Measurements from ENCODE around the gene ZNF592.

The ZNF592 gene

DNA sequence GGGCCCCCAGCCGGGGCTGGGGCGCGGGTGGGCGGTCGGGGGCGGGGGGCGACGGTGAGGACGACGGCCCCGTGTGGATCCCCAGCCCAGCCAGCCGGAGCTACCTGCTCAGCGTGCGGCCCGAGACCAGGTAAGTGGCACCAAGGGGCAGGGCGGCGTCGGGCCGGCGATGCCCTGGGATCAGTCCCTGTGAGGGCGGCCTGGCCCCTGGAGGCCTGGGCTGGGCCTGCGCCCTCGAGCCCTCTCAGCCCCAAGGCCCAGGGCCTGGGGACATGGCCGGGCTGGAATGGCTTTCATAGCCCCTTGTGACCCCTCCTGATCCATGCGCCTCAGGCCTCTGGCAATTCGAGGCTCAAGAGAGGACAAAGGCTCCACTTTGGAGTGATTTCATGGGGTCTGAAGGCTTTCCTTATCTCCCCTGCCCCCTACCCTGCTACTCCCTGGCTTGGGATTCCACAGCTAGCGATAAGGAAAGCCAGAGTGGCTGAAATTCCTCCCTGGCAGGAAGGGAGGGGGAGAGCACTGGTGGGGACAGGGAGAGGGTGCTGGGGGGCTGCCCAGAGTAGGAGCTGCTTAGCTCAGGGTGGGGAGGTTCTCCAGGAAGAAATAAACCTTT, 69.2 kb downstream of the ZNF592 start (continued):
- TF ChIP-seq ZNF366 (tag by site-specific recombination; conservative IDR thresholded peaks at IDR 0.05) (no peak), ZNF155 (tag by site-specific recombination; IDR thresholded peaks at IDR 0.05) (no peak)

DNA sequence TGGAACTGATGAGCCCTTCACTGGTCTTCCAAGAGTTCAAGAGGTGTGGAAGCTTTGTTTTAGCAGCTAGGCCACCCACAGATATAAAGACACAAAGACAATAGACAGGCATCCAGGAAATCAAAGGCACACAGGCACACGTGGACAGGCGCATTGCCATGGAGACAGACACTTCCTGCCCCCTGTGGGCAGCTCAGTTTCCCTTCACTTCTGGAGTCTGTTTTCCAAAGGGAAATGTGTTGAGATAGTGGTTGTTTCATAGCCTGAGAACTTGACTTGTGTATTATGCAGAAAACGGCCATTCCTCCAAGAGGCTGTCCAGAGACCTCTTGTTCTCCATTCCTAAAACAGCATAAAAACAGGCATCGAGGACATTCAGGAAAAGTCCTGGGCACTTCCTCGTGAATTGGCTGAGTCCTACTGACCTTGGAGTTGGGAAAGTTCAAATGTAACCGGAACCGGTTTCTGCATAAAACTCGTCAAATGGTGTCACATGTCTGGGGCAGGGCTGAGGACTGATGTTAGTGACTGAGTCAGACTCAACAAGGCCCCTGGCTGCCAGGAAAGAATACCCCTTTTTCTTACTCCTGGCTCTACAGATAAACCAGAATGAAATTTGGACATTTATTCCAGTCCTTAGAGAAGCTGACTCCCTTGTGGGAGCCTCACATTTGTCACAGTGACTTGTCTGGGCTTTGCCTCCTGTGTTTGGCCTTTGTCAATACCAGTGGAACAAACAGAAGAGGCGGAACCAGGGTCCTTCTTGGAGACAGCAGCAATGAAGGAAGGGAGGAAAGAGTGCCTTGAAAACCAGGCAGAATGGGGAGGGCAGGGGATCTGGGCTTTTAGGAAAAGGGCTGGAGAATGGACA, 70.1 kb downstream of the ZNF592 start:
- peaks cover 7% of the 10 kb centered on the region; the same call in 1 of the 2 replicates for H3K4me1 ChIP-seq (ENCODE audit: control insufficient read depth, insufficient read depth, low read length)
- no peaks in the 10 kb centered on the region for H3K9me3 ChIP-seq (ENCODE audit: control insufficient read depth, insufficient read depth, low read depth, low read length)
- CTCF ChIA-PET: interaction anchor here (0.6 to 2.0 kb wide), 6 partner anchors 12 to 219 kb away, joined by 3 to 6 read pairs (median 3); no protein-coding TSS in a partner anchor
- H3K4me3 ChIP-seq (ENCODE audit: low read depth, low read length): no peak overlapping the region
- no peaks in the 10 kb centered on the region for H3K36me3 ChIP-seq (ENCODE audit: control insufficient read depth in 2 of 2, insufficient read depth in 1 of 2, low read length in 2 of 2)
- POLR2A ChIA-PET: interaction anchor here (1.5 kb wide), 1 partner anchor 10 kb away, joined by 3 read pairs; no protein-coding TSS in a partner anchor
- H3K27ac ChIP-seq (ENCODE audit: extremely low read depth, low read depth, low read length): no peak overlapping the region
- no peak for TF ChIP-seq ZNF138 (tag by site-specific recombination; IDR thresholded peaks at IDR 0.05; ENCODE audit: borderline replicate concordance)
- TF ChIP-seq, protein P1, sequence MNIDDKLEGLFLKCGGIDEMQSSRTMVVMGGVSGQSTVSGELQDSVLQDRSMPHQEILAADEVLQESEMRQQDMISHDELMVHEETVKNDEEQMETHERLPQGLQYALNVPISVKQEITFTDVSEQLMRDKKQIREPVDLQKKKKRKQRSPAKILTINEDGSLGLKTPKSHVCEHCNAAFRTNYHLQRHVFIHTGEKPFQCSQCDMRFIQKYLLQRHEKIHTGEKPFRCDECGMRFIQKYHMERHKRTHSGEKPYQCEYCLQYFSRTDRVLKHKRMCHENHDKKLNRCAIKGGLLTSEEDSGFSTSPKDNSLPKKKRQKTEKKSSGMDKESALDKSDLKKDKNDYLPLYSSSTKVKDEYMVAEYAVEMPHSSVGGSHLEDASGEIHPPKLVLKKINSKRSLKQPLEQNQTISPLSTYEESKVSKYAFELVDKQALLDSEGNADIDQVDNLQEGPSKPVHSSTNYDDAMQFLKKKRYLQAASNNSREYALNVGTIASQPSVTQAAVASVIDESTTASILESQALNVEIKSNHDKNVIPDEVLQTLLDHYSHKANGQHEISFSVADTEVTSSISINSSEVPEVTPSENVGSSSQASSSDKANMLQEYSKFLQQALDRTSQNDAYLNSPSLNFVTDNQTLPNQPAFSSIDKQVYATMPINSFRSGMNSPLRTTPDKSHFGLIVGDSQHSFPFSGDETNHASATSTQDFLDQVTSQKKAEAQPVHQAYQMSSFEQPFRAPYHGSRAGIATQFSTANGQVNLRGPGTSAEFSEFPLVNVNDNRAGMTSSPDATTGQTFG (tag by site-specific recombination; IDR thresholded peaks at IDR 0.05; ENCODE audit: borderline replicate concordance): no peak
- peak; percentile 59 for TF ChIP-seq ZNF335 (tag by site-specific recombination; conservative IDR thresholded peaks at IDR 0.05)
- TF ChIP-seq ZNF114 (tag by site-specific recombination; IDR thresholded peaks at IDR 0.05): no peak
- TF ChIP-seq ZNF341 (tag by site-specific recombination; IDR thresholded peaks at IDR 0.05; ENCODE audit: low read depth): no peak
- no peak for TF ChIP-seq ZNF266 (tag by site-specific recombination; IDR thresholded peaks at IDR 0.05; ENCODE audit: low read depth)

DNA sequence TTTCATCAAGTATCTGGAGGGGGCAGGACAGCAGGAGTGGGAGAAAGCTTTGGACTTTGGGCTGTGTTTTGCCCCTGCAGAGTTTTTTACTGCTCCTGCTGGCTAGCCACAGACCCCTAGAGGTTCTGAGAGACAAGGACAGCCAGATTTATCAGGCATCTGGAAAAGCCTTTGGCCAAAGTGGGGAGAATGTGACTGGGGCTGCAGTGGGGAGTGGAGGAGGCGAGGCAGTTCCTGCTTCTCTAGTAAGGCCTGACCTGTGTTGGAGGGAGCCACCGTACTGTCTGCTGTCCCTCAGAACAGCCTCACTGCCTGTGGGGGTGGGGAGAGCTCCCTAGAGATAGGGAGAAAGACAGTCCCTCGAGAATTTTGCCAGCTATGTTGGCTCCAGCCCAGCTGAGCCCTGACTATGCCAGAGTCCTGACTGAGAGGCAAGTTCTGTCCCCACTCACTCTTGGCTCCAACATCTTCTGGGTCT, 70.9 kb downstream of the ZNF592 start:
- ChIA-PET CTCF (interaction anchor here (0.6 to 2.0 kb wide), 7 partner anchors 9 to 220 kb away, joined by 3 to 6 read pairs (median 3); no protein-coding TSS in a partner anchor), POLR2A (interaction anchor here (0.8 to 1.5 kb wide), 2 partner anchors 10 to 165 kb away, joined by 3 read pairs; partner anchors contain the start of gene WDR73)
- TF ChIP-seq ZNF654 (tag by site-specific recombination; IDR thresholded peaks at IDR 0.05; ENCODE audit: low read depth) (no peak), ZBTB48 (tag by site-specific recombination; IDR thresholded peaks at IDR 0.05) (peak; percentile 18; the same call in 1 of the 2 replicates), ZIC2 (tag by site-specific recombination; IDR thresholded peaks at IDR 0.05) (peak; percentile 59), ZNF600 (tag by site-specific recombination; IDR thresholded peaks at IDR 0.05) (no peak), ZNF248 (tag by site-specific recombination; IDR thresholded peaks at IDR 0.05) (no peak)
- TF ChIP-seq, protein P2, sequence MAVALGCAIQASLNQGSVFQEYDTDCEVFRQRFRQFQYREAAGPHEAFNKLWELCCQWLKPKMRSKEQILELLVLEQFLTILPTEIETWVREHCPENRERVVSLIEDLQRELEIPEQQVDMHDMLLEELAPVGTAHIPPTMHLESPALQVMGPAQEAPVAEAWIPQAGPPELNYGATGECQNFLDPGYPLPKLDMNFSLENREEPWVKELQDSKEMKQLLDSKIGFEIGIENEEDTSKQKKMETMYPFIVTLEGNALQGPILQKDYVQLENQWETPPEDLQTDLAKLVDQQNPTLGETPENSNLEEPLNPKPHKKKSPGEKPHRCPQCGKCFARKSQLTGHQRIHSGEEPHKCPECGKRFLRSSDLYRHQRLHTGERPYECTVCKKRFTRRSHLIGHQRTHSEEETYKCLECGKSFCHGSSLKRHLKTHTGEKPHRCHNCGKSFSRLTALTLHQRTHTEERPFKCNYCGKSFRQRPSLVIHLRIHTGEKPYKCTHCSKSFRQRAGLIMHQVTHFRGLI (tag by site-specific recombination; IDR thresholded peaks at IDR 0.05): no peak
- Histone ChIP-seq H3K9me3 (ENCODE audit: control insufficient read depth, insufficient read depth, low read depth, low read length) (no peaks in the 10 kb centered on the region), H3K4me1 (ENCODE audit: control insufficient read depth, insufficient read depth, low read length) (peaks cover 7% of the 10 kb centered on the region; the same call in 1 of the 2 replicates), H3K4me3 (ENCODE audit: low read depth, low read length) (no peak overlapping the region), H3K36me3 (ENCODE audit: control insufficient read depth in 2 of 2, insufficient read depth in 1 of 2, low read length in 2 of 2) (no peaks in the 10 kb centered on the region), H3K27ac (ENCODE audit: extremely low read depth, low read depth, low read length) (no peak overlapping the region)
